Lower leg skin (tissue), 3 donors: ENCODE data around the gene SMIM1.

Source experiments
- POLR2A ChIP-seq, 2 donors: fragments of 450-650 bp; IDR thresholded peaks; one replicate each; pipeline ENCODE4 v1.6.1; 2016 to 2017; ENCODE audit warnings: antibody characterized with exemption in 2 of 2, mild to moderate bottlenecking in 1 of 2, moderate library complexity in 1 of 2
- TF ChIP-seq, protein P1 (sequence below), 3 donors: fragments of 450-650 bp; IDR thresholded peaks; one replicate each; pipeline ENCODE4 v1.5.1; 2016; ENCODE audit warnings: antibody characterized with exemption in 3 of 3, mild to moderate bottlenecking in 3 of 3, moderate library complexity in 2 of 3

DNA sequence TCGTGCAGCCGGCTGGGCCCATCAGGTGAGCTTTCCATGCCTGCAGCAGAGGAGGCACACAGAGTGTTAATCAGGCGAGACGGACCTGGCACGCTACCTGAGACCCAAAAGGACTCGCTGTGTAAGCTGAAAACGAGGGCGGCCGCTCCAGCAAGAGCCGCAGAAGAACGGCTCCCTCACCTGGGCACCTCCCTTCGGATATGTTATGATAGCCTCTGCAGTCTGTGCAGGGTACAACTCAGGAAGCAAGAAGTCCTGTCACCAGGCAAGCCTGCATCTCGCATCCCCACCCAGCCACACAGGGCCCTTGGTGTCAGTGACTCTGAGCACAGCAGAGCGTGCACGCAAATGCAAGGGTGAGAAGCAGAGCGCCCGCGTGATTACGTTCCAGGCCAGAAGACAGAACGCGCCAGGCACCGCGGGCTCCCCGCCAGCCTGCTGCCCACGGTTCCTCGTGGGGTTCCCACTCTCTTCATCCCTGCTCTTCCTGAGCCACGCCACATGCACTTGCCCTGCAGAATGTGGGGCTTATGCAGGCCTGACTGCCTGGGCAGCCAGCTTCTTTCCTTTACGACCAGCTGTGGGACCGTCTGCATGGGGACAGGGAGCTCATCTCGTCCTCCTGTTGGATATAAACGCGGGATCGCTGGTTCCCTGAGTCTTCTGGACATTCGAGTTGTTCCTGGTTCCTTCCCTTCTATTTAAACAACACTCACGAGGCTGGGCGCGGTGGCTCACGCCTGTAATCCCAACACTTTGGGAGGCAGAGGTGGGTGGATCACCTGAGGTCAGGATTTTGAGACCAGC is 44.0 kb downstream of the SMIM1 start:
- TF ChIP-seq, protein P1, sequence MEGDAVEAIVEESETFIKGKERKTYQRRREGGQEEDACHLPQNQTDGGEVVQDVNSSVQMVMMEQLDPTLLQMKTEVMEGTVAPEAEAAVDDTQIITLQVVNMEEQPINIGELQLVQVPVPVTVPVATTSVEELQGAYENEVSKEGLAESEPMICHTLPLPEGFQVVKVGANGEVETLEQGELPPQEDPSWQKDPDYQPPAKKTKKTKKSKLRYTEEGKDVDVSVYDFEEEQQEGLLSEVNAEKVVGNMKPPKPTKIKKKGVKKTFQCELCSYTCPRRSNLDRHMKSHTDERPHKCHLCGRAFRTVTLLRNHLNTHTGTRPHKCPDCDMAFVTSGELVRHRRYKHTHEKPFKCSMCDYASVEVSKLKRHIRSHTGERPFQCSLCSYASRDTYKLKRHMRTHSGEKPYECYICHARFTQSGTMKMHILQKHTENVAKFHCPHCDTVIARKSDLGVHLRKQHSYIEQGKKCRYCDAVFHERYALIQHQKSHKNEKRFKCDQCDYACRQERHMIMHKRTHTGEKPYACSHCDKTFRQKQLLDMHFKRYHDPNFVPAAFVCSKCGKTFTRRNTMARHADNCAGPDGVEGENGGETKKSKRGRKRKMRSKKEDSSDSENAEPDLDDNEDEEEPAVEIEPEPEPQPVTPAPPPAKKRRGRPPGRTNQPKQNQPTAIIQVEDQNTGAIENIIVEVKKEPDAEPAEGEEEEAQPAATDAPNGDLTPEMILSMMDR (IDR thresholded peaks at IDR 0.05), result no peak
- no peak for TF ChIP-seq POLR2A (IDR thresholded peaks at IDR 0.05)
